Trophoblast cell (in vitro differentiated cells and primary cell): ENCODE data around the gene GXYLT2.
A peak's percentile ranks its signal among the peaks of the same experiment; 100 is the strongest.

ENCODE experiments used
- DNase-seq, 2 donors: peaks; one replicate each; pipeline ENCODE4 v3.0.0-alpha.2; 2016
- H2AFZ ChIP-seq: 2 replicates; pipeline ENCODE4 v1.6.1; 2013; ENCODE audit warnings: low read length, moderate library complexity, mild to moderate bottlenecking; ENCODE audit not compliant: insufficient read depth, poor library complexity
- H2AK5ac ChIP-seq: 2 replicates; pipeline ENCODE4 v1.6.1; 2013; ENCODE audit warnings: mild to moderate bottlenecking, low read length
- H2BK120ac ChIP-seq: 2 replicates; pipeline ENCODE4 v1.6.1; 2013; ENCODE audit warnings: low read length, mild to moderate bottlenecking, moderate library complexity; ENCODE audit not compliant: insufficient read depth, poor library complexity
- H2BK12ac ChIP-seq: 2 replicates; pipeline ENCODE4 v1.6.1; 2013; ENCODE audit warnings: mild to moderate bottlenecking, low read length, moderate library complexity
- H2BK5ac ChIP-seq: 2 replicates; pipeline ENCODE4 v1.6.1; 2013; ENCODE audit warnings: low read length, low read depth, moderate library complexity, mild to moderate bottlenecking; ENCODE audit not compliant: poor library complexity
- H3K14ac ChIP-seq: 2 replicates; pipeline ENCODE4 v1.6.1; 2013; ENCODE audit warnings: mild to moderate bottlenecking, low read length
- H3K18ac ChIP-seq: 2 replicates; pipeline ENCODE4 v1.6.1; 2013; ENCODE audit warnings: mild to moderate bottlenecking, low read length
- H3K23ac ChIP-seq: 2 replicates; pipeline ENCODE4 v1.6.1; 2013; ENCODE audit warnings: low read length
- H3K27ac ChIP-seq: 2 replicates; pipeline ENCODE4 v1.5.1; 2013; ENCODE audit warnings: low read depth, mild to moderate bottlenecking, inconsistent platforms, low read length, moderate library complexity
- H3K27me3 ChIP-seq: 2 replicates; pipeline ENCODE4 v1.6.1; 2013; ENCODE audit warnings: inconsistent platforms, mild to moderate bottlenecking, low read length, moderate library complexity; ENCODE audit not compliant: insufficient read depth
- H3K36me3 ChIP-seq, 2 experiments: 1 replicate in 1 of 2; 2 replicates in 1 of 2; pipeline ENCODE4 v1.6.1; 2013; ENCODE audit warnings: low read length in 2 of 2, mild to moderate bottlenecking in 2 of 2, moderate library complexity in 1 of 2; ENCODE audit not compliant: insufficient read depth in 2 of 2, control insufficient read depth in 1 of 2
- H3K4ac ChIP-seq: 2 replicates; pipeline ENCODE4 v1.6.1; 2013; ENCODE audit warnings: low read depth, mild to moderate bottlenecking, low read length, moderate library complexity
- H3K4me1 ChIP-seq, 2 experiments: 1 replicate in 1 of 2; 2 replicates in 1 of 2; pipeline ENCODE4 v1.6.1; 2013; ENCODE audit warnings: low read length in 2 of 2, mild to moderate bottlenecking in 2 of 2, moderate library complexity in 1 of 2; ENCODE audit not compliant: insufficient read depth in 2 of 2, control insufficient read depth in 1 of 2
- H3K4me2 ChIP-seq: 2 replicates; pipeline ENCODE4 v1.6.1; 2013; ENCODE audit warnings: inconsistent platforms, mild to moderate bottlenecking, low read length, moderate library complexity
- H3K4me3 ChIP-seq: 2 replicates; pipeline ENCODE4 v1.5.1; 2013; ENCODE audit warnings: mild to moderate bottlenecking, low read depth, low read length, inconsistent platforms
- H3K79me1 ChIP-seq: one replicate; pipeline ENCODE4 v1.6.1; 2013; ENCODE audit warnings: low read length
- H3K79me2 ChIP-seq: 2 replicates; pipeline ENCODE4 v1.6.1; 2013; ENCODE audit warnings: low read length, mild to moderate bottlenecking; ENCODE audit not compliant: control insufficient read depth, insufficient read depth, poor library complexity
- H3K9ac ChIP-seq: 2 replicates; pipeline ENCODE4 v1.6.1; 2013; ENCODE audit warnings: mild to moderate bottlenecking, low read length
- H3K9me3 ChIP-seq: 2 replicates; pipeline ENCODE4 v1.6.1; 2013; ENCODE audit warnings: low read depth, mild to moderate bottlenecking, control low read depth, inconsistent platforms, low read length; ENCODE audit not compliant: insufficient read depth
- H4K12ac ChIP-seq: 2 replicates; pipeline ENCODE4 v1.6.1; 2013; ENCODE audit warnings: low read depth, mild to moderate bottlenecking, low read length, moderate library complexity
- H4K8ac ChIP-seq: 2 replicates; pipeline ENCODE4 v1.6.1; 2013; ENCODE audit warnings: low read depth, mild to moderate bottlenecking, low read length, moderate library complexity
- H4K91ac ChIP-seq: one replicate; pipeline ENCODE4 v1.6.1; 2013; ENCODE audit warnings: low read depth, mild to moderate bottlenecking, low read length, moderate library complexity
- WGBS: extraction: QIAGEN DNeasy Blood & Tissue Kit; methylation state at CpG from one replicate; pipeline ENCODE4 v1.1.7; 2013; ENCODE audit warnings: missing lambda C conversion rate; ENCODE audit not compliant: insufficient read length, insufficient coverage; ENCODE audit errors: extremely low coverage; 5-methylcytosine and 5-hydroxymethylcytosine counted together

The GXYLT2 gene

DNA sequence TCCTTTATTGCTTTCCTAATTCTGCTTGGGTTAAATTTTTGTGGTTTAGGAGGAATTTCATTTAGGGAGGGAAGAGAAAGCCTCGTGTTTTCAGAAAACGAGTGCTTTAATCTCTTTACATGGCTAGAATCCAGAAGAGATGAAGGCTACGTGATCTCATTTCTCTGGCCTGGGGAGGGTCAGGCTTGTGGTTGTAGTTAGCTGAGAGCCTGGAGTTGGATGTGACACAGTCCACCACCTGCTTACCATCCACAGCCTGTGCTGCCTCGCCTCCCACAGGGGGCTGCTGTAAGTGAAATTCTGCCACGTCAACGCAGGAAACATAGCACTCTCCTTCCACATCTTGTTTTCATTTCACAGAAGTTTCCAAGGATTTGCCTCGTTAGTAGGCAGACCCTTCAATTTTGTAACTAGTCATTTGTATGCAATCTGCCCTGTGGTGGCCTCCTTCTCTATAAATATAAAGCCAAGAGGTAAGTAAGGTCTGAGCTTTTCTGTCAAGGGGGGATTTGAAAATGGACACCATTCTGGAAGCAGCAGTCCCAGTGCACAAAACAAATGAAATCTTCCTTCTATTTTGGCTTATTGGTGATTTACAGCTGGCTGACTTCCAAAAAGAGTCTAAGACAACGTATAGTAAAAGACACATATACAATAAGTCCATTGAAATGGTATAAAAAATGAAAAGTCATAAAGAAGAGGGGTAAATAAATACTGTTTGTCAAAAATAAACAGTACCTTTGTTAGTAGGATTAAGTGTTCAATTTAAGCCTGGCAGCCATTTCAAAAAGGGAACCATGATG is 3.4 kb downstream of the GXYLT2 start:
- Histone ChIP-seq H2BK120ac (no peak overlapping the region), H3K9me3 (no peaks in the 10 kb centered on the region), H3K4me1 (peaks cover 8 to 11% of the 10 kb centered on the region in 2 experiments), H3K14ac (no peak overlapping the region), H4K8ac (no peak overlapping the region), H2AFZ (no peak overlapping the region), H3K27ac (peak overlapping the region; percentile 8), H3K4ac (no peak overlapping the region), H3K79me1 (peaks cover 9% of the 10 kb centered on the region), H3K36me3 (no peaks in the 10 kb centered on the region), H3K23ac (no peak overlapping the region), H4K12ac (no peak overlapping the region), H3K79me2 (no peaks in the 10 kb centered on the region), H3K4me3 (no peak overlapping the region), H3K18ac (no peak overlapping the region), H2BK5ac (no peak overlapping the region), H2AK5ac (no peak overlapping the region), H3K4me2 (peak overlapping the region; percentile 29), H2BK12ac (no peak overlapping the region), H3K9ac (no peak overlapping the region), H3K27me3 (no peaks in the 10 kb centered on the region), H4K91ac (no peak overlapping the region)
- DNase-seq, result peak in 1 of 2 donors; percentile 6
- no CpG with 5 or more reads among the region's 8 CpGs for WGBS

DNA sequence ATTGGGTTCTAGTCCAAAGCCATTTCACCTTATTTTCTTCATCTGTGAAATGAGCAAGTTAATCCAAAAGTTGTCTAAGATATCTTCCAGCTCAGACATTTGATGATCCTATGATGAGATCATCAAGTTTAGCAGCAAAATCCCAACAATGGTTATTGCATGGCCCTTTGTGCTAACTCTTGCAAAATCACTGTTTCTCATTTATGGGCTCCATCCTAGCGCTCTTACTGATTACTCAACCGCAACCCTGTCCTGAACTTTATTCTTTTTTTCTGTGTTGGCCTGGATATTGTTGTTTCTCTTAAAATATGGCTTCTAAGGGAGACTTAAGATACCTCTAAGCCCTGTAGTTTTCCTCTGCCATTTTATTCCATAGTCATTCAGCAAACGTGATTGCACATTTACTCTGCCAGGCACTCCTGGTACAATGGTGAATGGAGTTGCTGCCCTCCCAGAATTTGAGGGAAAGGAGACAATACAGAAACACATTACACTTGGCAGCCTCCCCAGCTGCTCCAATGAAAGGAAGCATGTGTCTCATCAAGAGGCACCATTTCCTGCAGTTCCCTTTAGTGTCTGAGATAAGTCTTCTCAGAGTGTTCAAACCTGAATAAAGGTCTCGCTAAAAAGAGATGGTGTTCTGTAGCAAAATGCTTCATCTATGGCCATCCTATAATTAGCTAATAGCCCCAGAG is 4.4 kb downstream of the GXYLT2 start:
- no peak overlapping the region for H3K18ac ChIP-seq
- H3K14ac ChIP-seq, result no peak overlapping the region
- peaks cover 8 to 11% of the 10 kb centered on the region in 2 experiments for H3K4me1 ChIP-seq
- H2AFZ ChIP-seq, result no peak overlapping the region
- H3K79me1 ChIP-seq, result peaks cover 9% of the 10 kb centered on the region
- no peak overlapping the region for H3K4me2 ChIP-seq
- H3K36me3 ChIP-seq, result no peaks in the 10 kb centered on the region
- H3K9me3 ChIP-seq, result no peaks in the 10 kb centered on the region
- H3K23ac ChIP-seq, result no peak overlapping the region
- H4K91ac ChIP-seq, result no peak overlapping the region
- H4K8ac ChIP-seq, result no peak overlapping the region
- H3K4me3 ChIP-seq, result no peak overlapping the region
- WGBS, result no CpG with 5 or more reads among the region's 4 CpGs
- no peak overlapping the region for H4K12ac ChIP-seq
- no peak overlapping the region for H3K4ac ChIP-seq
- no peaks in the 10 kb centered on the region for H3K79me2 ChIP-seq
- H2BK12ac ChIP-seq, result no peak overlapping the region
- no peak overlapping the region for H2BK5ac ChIP-seq
- H3K27me3 ChIP-seq, result no peaks in the 10 kb centered on the region
- H2BK120ac ChIP-seq, result no peak overlapping the region
- no peak overlapping the region for H3K9ac ChIP-seq
- no peak overlapping the region for H2AK5ac ChIP-seq
- no peak overlapping the region for H3K27ac ChIP-seq
- no peak for DNase-seq

DNA sequence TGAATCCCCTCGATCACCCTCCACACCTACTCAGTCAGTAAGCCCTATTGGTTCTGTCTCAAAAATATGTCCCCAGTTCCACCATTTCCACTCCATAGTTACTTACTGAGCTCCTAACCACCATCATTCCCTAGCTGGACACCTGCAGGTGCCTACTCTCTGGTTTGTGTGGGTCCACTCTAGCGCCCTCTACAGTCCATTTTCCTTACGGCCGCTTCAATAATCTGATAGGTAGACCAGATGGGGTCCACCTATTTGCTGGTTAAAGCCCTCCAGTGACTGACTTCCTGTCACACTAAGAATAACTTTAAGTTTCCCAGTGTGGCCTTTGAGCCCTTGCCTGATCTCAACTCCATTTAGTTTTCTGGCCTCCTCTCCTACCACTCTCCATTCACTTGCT is 5.0 kb downstream of the GXYLT2 start:
- H4K12ac ChIP-seq, result no peak overlapping the region
- H3K4me2 ChIP-seq, result no peak overlapping the region
- H3K27me3 ChIP-seq, result no peaks in the 10 kb centered on the region
- H3K36me3 ChIP-seq, result no peaks in the 10 kb centered on the region
- no peak overlapping the region for H3K27ac ChIP-seq
- no peak overlapping the region for H3K18ac ChIP-seq
- peak in 1 of 2 donors; percentile 10 for DNase-seq
- H2BK5ac ChIP-seq, result no peak overlapping the region
- no peak overlapping the region for H2AK5ac ChIP-seq
- peaks cover 10% of the 10 kb centered on the region for H3K79me1 ChIP-seq
- no peak overlapping the region for H2BK12ac ChIP-seq
- H3K4me3 ChIP-seq, result no peak overlapping the region
- H3K23ac ChIP-seq, result no peak overlapping the region
- no peaks in the 10 kb centered on the region for H3K79me2 ChIP-seq
- H3K9me3 ChIP-seq, result no peaks in the 10 kb centered on the region
- H2AFZ ChIP-seq, result no peak overlapping the region
- no peak overlapping the region for H4K8ac ChIP-seq
- H3K9ac ChIP-seq, result no peak overlapping the region
- WGBS, result no CpG with 5 or more reads among the region's 4 CpGs
- peaks cover 13 to 15% of the 10 kb centered on the region in 2 experiments for H3K4me1 ChIP-seq
- H3K4ac ChIP-seq, result no peak overlapping the region
- no peak overlapping the region for H3K14ac ChIP-seq
- H4K91ac ChIP-seq, result no peak overlapping the region
- H2BK120ac ChIP-seq, result no peak overlapping the region

DNA sequence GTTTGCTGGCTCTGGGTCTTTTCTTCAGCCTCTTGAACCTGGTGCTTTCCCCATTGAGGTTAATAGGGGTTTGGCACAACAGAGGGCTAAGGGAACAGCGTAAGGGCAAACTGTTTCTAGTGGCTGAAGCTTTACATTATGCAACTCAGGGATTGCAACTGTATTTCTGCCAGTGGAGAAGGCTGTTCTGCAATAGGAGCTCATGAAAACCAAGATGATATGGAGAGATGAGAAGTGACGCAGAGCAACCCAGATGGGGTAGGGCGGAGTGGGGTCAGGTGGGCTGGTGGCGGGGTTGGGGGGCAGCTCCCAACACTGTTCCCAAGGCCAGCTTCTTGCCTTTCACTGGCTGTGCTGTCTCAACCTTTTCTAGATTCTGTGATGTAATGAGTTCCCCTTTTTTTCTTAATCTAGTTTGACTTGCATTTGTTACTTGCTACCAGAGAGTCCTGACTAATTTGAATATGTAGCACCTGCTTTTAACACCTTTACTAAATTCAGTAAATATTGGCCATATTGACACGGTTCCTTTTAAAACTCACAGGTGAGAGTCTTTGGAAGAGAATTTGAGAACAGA is 7.2 kb downstream of the GXYLT2 start:
- no peak overlapping the region for H2AFZ ChIP-seq
- no peak overlapping the region for H2BK12ac ChIP-seq
- no peaks in the 10 kb centered on the region for H3K27me3 ChIP-seq
- WGBS, result no CpG with 5 or more reads among the region's 5 CpGs
- no peak overlapping the region for H3K4me2 ChIP-seq
- no peak overlapping the region for H4K91ac ChIP-seq
- H3K23ac ChIP-seq, result no peak overlapping the region
- H3K4ac ChIP-seq, result no peak overlapping the region
- no peak for DNase-seq
- H2BK5ac ChIP-seq, result no peak overlapping the region
- H3K9ac ChIP-seq, result no peak overlapping the region
- H4K8ac ChIP-seq, result no peak overlapping the region
- H3K14ac ChIP-seq, result no peak overlapping the region
- H4K12ac ChIP-seq, result no peak overlapping the region
- H3K27ac ChIP-seq, result no peak overlapping the region
- H3K4me1 ChIP-seq, result peaks cover 10 to 12% of the 10 kb centered on the region in 2 experiments
- no peaks in the 10 kb centered on the region for H3K36me3 ChIP-seq
- H3K18ac ChIP-seq, result no peak overlapping the region
- no peaks in the 10 kb centered on the region for H3K79me2 ChIP-seq
- H3K9me3 ChIP-seq, result no peaks in the 10 kb centered on the region
- H2BK120ac ChIP-seq, result no peak overlapping the region
- H2AK5ac ChIP-seq, result no peak overlapping the region
- H3K4me3 ChIP-seq, result no peak overlapping the region
- H3K79me1 ChIP-seq, result peaks cover 3% of the 10 kb centered on the region
